HG03521 (cell line): Measurements from ENCODE around the gene RBM10.

Experiments used
- ATAC-seq: cut with Tn5 transposase; IDR thresholded peaks from one replicate; pipeline ENCODE4 v1.9.1; 2021; ENCODE audit warnings: mild to moderate bottlenecking, moderate library complexity; ENCODE audit not compliant: unreplicated experiment

Gene RBM10

GRCh38 chrX:47194194-47194787 lies 49.3 kb downstream of the RBM10 start:
- ATAC-seq = no peak

- ATAC-seq = no peak
Measured at GRCh38 chrX:47196098-47196497, 51.1 kb downstream of the RBM10 start.

- no peak for ATAC-seq
Measured at GRCh38 chrX:47197526-47197925, 52.5 kb downstream of the RBM10 start.

GRCh38 chrX:47198026-47198686 lies 53.1 kb downstream of the RBM10 start:
- no peak for ATAC-seq

GRCh38 chrX:47198687-47199080 lies 53.7 kb downstream of the RBM10 start:
- no peak for ATAC-seq

GRCh38 chrX:47199286-47199685 lies 54.3 kb downstream of the RBM10 start:
- no peak for ATAC-seq

GRCh38 chrX:47200385-47201150 lies 55.5 kb downstream of the RBM10 start:
- ATAC-seq = no peak

GRCh38 chrX:47201345-47201944 lies 56.4 kb downstream of the RBM10 start:
- ATAC-seq = no peak

GRCh38 chrX:47202316-47202715 lies 57.3 kb downstream of the RBM10 start:
- no peak for ATAC-seq

- no peak for ATAC-seq
Measured at GRCh38 chrX:47202877-47203276, 57.9 kb downstream of the RBM10 start.

GRCh38 chrX:47204970-47205369 lies 59.9 kb downstream of the RBM10 start:
- no peak for ATAC-seq

- no peak for ATAC-seq
Measured at GRCh38 chrX:47206316-47206715, 61.3 kb downstream of the RBM10 start.

- ATAC-seq = no peak
Measured at GRCh38 chrX:47208108-47208507, 63.1 kb downstream of the RBM10 start.

- no peak for ATAC-seq
Measured at GRCh38 chrX:47209508-47210238, 64.7 kb downstream of the RBM10 start.

GRCh38 chrX:47210661-47211425 lies 65.8 kb downstream of the RBM10 start:
- no peak for ATAC-seq

GRCh38 chrX:47212381-47213293 lies 67.6 kb downstream of the RBM10 start:
- ATAC-seq = no peak

- ATAC-seq = no peak
Measured at GRCh38 chrX:47214435-47215077, 69.5 kb downstream of the RBM10 start.

GRCh38 chrX:47215291-47215900 lies 70.4 kb downstream of the RBM10 start:
- no peak for ATAC-seq
